Left ventricle myocardium superior (tissue), 1 donor: ENCODE data around the gene CCL8. TPM values are rescaled to one million over a fixed set of nuclear protein-coding genes. Genes with fewer than 3 reads are reported as not detected.
A peak's percentile ranks its signal among the peaks of the same experiment; 100 is the strongest.

ENCODE experiments used
- ATAC-seq: fragments of 200-7000 bp; cut with Tn5 transposase; one replicate; pipeline ENCODE4 v1.9.1; 2020; ENCODE audit warnings: mild to moderate bottlenecking, moderate library complexity
- DNase-seq: peaks from one replicate; pipeline ENCODE4 v3.0.0-alpha.2; 2020
- intact Hi-C: fragments of 100-400 bp; cut with micrococcal nuclease; formaldehyde crosslinking; loops from one replicate; pipeline ENCODE4 v1.11.0; 2022
- long read RNA-seq: library from polyadenylated mRNA; unstranded; transcript quantifications from one replicate; pipeline ENCODE4 v2.0.0, GENCODE V29; 2021
- total RNA-seq: library from RNA; stranded (reverse); fragmentation: NEBNext Ultra II Directional; extraction: Animal tissue kit (Norgen Biotek cat#: 25700); gene quantifications from one replicate; pipeline ENCODE4 v1.2.1, GENCODE V29; 2021
- donor health status: DM: no; HTN: yes; CAD: no; lungs with severe emphysema.

Gene CCL8
- total RNA-seq = 0.40 TPM
- long read RNA-seq = 0 reads

- ATAC-seq = peak; percentile 51
- intact Hi-C loops = no loop called here
- no peak for DNase-seq
Measured at GRCh38 chr17:34319039-34319483, at the start of gene CCL8. Gene CCL8, plus strand, starts transcription at chr17:34319435. Its CDS starts 67 bp downstream, at chr17:34319502.

DNA sequence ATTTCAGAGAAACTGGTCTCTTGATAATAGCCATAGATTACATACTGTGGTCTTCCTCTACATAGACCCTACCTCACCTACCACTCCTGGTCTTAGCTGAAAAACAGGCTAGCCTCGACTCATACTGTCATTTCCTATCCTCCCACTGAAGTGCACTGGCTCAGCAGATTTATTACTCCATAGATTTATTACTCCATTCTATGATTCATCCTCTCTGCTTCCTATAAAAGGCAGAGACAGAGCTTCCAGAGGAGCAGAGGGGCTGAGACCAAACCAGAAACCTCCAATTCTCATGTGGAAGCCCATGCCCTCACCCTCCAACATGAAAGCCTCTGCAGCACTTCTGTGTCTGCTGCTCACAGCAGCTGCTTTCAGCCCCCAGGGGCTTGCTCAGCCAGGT, 49.3 kb upstream of the CCL8 start, which contains the start of gene CCL7:
TSS of gene CCL7 (plus strand) at position 253 of the 400 bp plus-strand sequence. CDS start at position 323, 70 bp downstream.
- DNase-seq (no peak), ATAC-seq (no peak)
- intact Hi-C loops = no loop called here

- intact Hi-C loops = no loop called here
- no peak for ATAC-seq
Measured at GRCh38 chr17:34275881-34276280, 43.4 kb upstream of the CCL8 start.

GRCh38 chr17:34276826-34277225, 42.4 kb upstream of the CCL8 start:
- intact Hi-C loops = no loop called here
- DNase-seq (no peak), ATAC-seq (no peak)

More at GRCh38 chr17:34275881-34276280, 43.4 kb upstream of the CCL8 start:
- DNase-seq = no peak

DNA sequence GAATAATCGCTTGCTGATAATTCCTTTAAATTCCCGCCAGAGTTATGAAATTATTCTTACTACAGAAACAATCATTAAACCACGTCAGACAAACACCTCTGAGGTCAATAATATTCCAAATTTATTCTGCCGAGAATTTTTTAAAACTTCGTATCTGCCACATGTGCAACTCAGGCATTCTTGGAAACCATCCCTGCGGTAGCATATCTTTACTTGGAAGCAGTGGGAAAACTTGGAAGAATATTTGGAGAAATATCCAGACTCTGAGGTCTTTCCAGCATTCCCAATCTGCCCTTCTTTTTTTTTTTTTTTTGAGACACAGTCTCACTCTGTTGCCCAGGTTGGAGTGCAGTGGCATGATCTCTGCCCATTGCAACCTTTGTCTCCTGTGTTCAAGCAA, 35.7 kb upstream of the CCL8 start:
- peak; percentile 53 for ATAC-seq
- intact Hi-C loops = no loop called here
- no peak for DNase-seq

GRCh38 chr17:34285286-34285792, 33.9 kb upstream of the CCL8 start, which contains the start of gene CCL11:
Gene CCL11, plus strand, starts transcription at chr17:34285742. Its CDS starts 67 bp downstream, at chr17:34285809.
- ATAC-seq = peak; percentile 86
- intact Hi-C loops = no loop called here

DNA sequence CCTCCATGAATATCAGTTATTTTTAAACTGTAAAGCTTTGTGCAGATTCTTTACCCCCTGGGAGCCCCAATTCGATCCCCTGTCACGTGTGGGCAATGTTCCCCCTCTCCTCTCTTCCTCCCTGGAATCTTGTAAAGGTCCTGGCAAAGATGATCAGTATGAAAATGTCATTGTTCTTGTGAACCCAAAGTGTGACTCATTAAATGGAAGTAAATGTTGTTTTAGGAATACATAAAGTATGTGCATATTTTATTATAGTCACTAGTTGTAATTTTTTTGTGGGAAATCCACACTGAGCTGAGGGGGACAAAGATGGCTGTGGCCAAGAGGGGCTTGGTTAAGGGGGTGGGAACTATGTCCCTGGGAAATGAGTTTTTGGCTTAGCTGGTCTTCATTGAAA, 31.4 kb upstream of the CCL8 start:
- no peak for DNase-seq
- no peak for ATAC-seq
- intact Hi-C loops = no loop called here

More at GRCh38 chr17:34285286-34285792, 33.9 kb upstream of the CCL8 start, which contains the start of gene CCL11:
- DNase-seq = peak; percentile 29

DNA sequence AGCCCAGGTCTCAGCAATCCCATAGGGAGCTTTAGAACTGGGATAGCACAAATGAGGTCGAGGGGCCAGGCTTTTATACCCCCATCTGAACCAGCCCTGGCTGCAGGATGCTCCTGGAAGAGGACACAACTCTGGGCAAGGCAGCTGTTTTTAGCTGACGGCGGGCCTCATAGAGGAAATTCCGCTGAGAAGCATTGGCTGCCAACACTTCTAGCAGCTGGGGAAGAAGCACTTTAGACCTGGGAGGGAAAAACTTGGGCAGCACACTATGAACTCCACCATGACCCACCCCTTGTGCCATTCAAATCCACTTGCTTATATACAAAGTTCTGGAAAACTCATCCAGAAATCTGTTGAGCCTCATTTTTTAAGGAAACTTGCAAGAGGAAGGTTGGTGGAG, 28.6 kb upstream of the CCL8 start:
- intact Hi-C loops = no loop called here
- no peak for DNase-seq
- ATAC-seq = peak; percentile 45

DNA sequence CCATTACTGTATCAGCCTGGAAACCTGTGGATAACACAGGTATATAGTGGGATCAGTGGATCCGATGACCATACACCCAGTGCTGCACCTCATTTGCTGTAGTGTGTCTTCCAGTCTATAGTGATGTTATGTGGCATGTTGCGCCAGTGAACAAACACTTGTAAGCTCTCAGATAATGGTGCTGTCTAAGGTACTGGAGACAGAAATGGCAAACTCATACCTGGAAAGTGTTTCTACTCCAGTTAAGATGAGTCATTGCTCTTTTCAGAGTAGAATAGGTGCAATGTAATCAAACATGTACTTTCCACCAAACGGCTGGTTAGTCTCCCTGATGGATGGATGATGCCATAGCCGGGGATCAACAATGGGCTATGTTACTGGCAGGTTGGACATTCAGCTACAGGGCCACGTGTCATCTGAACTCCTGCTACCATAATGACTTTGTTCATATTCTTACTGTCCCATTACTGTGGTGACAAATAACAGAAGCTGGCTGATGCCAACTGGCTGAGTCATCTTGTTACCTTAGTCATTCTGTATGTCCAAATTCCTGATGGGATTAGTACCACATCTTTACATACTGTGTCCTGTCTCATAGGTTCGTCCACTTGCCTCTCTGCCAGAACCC, 27.4 kb upstream of the CCL8 start:
- ATAC-seq = no peak
- no peak for DNase-seq
- intact Hi-C loops = no loop called here

DNA sequence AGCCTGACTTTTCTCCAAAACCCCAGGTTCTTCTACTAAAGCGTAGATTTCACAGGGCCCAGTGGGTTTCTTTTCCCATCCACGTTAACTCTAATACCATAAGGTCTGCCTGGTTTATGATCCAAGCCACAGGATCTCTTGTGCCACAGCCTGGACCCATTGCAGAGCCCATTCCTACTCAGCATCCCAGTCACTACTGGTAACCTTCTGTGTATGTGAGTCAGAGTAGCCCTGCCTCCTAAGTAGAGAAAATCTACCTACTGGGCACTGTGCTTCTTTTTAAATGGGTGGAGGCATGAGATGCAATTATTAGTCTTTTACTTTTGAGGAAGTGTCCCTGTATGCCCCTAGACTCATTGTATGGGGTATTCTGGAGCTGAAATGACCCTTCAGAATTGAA, 20.2 kb upstream of the CCL8 start:
- intact Hi-C loops = no loop called here
- DNase-seq (no peak), ATAC-seq (no peak)

DNA sequence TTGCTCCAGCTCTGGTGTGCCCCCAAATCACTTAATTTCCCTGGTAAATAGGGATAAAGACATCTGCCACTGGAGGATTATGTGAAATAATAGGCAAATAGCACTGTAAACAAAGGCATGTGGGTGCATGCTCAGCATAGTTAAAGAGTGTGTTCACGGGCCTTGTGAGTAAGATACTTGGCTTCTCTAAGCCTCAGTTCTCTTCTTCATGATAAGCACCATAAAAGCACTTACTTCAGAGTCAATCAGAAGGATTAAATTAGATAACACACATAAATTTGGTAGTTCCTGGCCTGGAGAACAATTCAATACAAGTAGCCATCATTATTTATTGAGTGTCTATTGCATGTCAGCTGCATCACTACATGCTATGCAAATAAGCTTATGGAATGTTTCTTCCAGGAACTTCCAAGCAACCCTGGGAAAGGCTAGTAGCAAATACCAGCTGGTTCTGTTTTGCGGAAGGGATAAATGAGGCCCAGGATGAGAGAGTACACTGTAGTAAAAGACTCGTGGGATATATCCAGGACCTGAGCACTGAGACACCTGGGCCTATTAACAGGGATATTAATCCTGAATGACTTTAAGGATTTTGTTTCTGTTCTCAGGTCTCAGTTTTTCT, 19.2 kb upstream of the CCL8 start:
- ATAC-seq (peak; percentile 22), DNase-seq (no peak)
- intact Hi-C loops = no loop called here

- intact Hi-C loops = no loop called here
- DNase-seq = no peak
- peak; percentile 74 for ATAC-seq
Measured at GRCh38 chr17:34300652-34301370, 18.4 kb upstream of the CCL8 start.

DNA sequence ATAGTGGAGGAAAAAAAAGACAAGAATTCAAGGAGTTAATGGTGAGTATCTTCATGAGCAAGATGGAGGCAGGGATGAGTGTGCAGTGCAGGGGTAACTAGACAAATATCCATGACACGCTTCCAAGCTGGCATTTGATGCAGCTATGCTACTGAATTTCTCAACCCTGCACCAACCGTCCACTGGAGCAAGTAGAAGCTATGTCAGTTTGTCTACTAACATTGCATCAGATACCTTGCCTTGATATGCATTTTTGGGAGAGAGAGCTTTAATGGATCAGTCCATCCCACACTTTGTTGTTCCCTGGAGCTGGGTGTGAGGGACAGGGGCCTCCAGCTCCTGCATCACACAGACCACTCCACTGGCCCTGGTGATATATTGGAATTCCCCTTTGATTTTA, 17.2 kb upstream of the CCL8 start:
- intact Hi-C loops = no loop called here
- DNase-seq = no peak

GRCh38 chr17:34302636-34303035, 16.6 kb upstream of the CCL8 start:
- ATAC-seq (no peak), DNase-seq (no peak)
- intact Hi-C loops = no loop called here

More for the DNA sequence above, 17.2 kb upstream of the CCL8 start:
- ATAC-seq = no peak

GRCh38 chr17:34303606-34304005, 15.6 kb upstream of the CCL8 start:
- ATAC-seq (no peak), DNase-seq (no peak)
- intact Hi-C loops = no loop called here

- intact Hi-C loops = no loop called here
- DNase-seq = no peak
- no peak for ATAC-seq
Measured at GRCh38 chr17:34305061-34305460, 14.2 kb upstream of the CCL8 start.

DNA sequence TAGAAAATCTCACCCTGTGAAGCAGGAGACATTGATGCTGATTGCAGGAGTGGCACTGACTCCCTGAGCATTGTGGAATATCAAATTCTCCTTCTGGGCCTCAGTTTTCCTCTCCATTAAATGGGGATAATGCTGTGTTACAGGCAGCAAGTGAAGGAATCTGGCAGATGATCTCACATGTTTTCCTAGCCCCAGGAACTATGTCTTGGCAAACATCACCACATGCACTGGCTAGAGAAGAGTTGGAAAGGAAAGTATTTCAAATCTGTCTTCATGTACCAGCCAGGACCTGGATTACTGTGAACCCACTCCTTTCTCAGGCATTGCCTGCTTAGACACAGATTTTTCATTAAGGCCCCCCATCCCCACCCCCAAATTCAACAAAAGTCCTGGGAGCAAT, 13.6 kb upstream of the CCL8 start:
- DNase-seq (no peak), ATAC-seq (no peak)
- intact Hi-C loops = loop anchor here (2.0 kb wide), 1 partner anchor 105 kb away; no protein-coding TSS in a partner anchor

DNA sequence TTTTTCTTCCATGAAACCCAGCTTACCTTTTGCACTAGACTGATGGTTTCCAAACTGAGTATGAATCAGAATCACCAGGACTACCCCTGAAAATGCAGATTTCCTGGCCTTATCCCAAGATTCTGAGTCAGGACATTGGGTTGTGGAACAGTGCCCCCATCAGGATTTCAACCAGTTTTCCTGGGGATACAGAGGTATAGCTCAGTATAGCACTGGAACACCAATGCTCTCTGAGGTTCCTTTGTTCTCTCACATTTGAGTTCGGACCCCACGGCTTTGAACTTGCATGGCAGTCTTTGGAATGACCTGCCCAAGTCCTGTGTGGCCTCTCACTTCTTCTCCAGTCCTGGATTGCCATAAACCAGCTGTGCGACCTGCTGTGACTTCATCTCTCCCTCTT, 12.8 kb upstream of the CCL8 start:
- peak; percentile 86 for ATAC-seq
- intact Hi-C loops = loop anchor here (2.0 kb wide), 1 partner anchor 106 kb away; no protein-coding TSS in a partner anchor
- DNase-seq = no peak

DNA sequence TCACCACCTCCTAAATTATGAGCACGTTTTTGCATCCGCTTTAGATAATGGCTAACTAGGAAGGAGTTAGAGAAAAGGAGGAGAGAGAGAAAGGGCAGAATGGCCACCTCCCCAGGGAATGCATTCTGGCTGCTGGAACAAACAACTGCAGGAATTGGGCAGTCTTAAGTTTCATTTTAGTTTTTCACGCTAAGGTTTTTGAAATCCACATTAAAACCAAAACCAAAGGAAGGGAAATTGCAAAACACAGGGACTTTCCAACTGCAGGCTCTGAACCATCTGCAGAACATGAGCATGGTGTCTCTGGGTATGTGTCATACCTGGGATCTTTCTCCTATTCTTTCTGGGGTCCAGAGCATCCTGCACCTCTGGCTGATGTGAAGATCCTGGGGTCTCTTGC, 12.1 kb upstream of the CCL8 start:
- DNase-seq (peak; percentile 39), ATAC-seq (peak; percentile 62)
- intact Hi-C loops = loop anchor here (2.0 kb wide), 1 partner anchor 106 kb away; no protein-coding TSS in a partner anchor

GRCh38 chr17:34308371-34308770, 10.9 kb upstream of the CCL8 start:
- no peak for DNase-seq
- intact Hi-C loops = no loop called here
- ATAC-seq = no peak
